HL-60 (cell line): ENCODE data around the gene SH3RF3.
A peak's percentile ranks its signal among the peaks of the same experiment; 100 is the strongest.

Experiments used
- DNase-seq, 2 experiments: peaks; one replicate each; pipeline ENCODE4 v3.0.0-alpha.2; 2010 to 2020; ENCODE audit warnings: low read depth in 1 of 2, low spot score in 1 of 2
- H3K27ac ChIP-seq: fragments of 250-450 bp; sonication (Bioruptor Pico); replicated peaks from 2 replicates; pipeline ENCODE4 v1.5.1; 2020; ENCODE audit warnings: mild to moderate bottlenecking, moderate library complexity
- H3K27me3 ChIP-seq: fragments of 250-450 bp; sonication (Bioruptor Pico); 2 replicates; pipeline ENCODE4 v1.5.1; 2021; ENCODE audit warnings: mild to moderate bottlenecking, moderate library complexity; ENCODE audit not compliant: insufficient read depth, poor library complexity, severe bottlenecking
- H3K4me3 ChIP-seq: replicated peaks from 2 replicates; pipeline ENCODE4 v1.5.1; 2011; ENCODE audit warnings: mild to moderate bottlenecking, control low read depth, low read length; ENCODE audit not compliant: insufficient read depth
- GABPA ChIP-seq: IDR thresholded peaks from 2 replicates; pipeline ENCODE4 v1.6.1; 2012; ENCODE audit warnings: low read depth
- POLR2AphosphoS5 ChIP-seq: IDR thresholded peaks from 2 replicates; pipeline ENCODE4 v1.6.1; 2012; ENCODE audit warnings: low read depth
- SPI1 ChIP-seq: IDR thresholded peaks from 2 replicates; pipeline ENCODE4 v1.6.1; 2012; ENCODE audit warnings: low read depth, mild to moderate bottlenecking, borderline replicate concordance
- TF ChIP-seq, protein P1 (sequence below): IDR thresholded peaks from 2 replicates; pipeline ENCODE4 v1.6.1; 2012; ENCODE audit warnings: low read depth; ENCODE audit not compliant: insufficient replicate concordance
- TF ChIP-seq, protein P2 (sequence below): IDR thresholded peaks from one replicate; pipeline ENCODE4 v1.5.1; 2011; ENCODE audit warnings: low read length, control low read depth, inconsistent platforms; ENCODE audit not compliant: insufficient read depth

The SH3RF3 gene

DNA sequence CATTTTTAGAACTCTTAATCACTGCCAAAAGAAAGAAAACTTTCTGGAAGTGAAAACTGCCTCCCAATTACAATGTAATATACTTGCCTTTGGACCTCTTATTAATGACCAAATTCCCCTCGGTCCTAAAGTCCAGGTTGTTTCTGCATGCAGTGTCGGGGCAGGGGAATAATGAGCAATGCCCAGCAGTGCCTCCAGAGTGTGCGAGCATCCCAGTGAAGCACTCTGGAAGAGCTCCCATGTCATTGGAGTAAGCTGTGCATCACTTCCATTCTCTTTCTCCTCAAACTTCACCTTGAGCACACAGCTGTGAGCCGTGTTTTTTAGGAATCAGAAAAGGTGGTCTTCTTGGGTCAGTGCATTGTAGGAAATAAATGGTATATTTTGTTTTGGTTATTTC is 107.1 kb downstream of the SH3RF3 start:
- no peak for DNase-seq
- no peaks in the 10 kb centered on the region for H3K27me3 ChIP-seq
- TF ChIP-seq SPI1 (no peak), POLR2AphosphoS5 (no peak), GABPA (no peak)
- TF ChIP-seq, protein P1, sequence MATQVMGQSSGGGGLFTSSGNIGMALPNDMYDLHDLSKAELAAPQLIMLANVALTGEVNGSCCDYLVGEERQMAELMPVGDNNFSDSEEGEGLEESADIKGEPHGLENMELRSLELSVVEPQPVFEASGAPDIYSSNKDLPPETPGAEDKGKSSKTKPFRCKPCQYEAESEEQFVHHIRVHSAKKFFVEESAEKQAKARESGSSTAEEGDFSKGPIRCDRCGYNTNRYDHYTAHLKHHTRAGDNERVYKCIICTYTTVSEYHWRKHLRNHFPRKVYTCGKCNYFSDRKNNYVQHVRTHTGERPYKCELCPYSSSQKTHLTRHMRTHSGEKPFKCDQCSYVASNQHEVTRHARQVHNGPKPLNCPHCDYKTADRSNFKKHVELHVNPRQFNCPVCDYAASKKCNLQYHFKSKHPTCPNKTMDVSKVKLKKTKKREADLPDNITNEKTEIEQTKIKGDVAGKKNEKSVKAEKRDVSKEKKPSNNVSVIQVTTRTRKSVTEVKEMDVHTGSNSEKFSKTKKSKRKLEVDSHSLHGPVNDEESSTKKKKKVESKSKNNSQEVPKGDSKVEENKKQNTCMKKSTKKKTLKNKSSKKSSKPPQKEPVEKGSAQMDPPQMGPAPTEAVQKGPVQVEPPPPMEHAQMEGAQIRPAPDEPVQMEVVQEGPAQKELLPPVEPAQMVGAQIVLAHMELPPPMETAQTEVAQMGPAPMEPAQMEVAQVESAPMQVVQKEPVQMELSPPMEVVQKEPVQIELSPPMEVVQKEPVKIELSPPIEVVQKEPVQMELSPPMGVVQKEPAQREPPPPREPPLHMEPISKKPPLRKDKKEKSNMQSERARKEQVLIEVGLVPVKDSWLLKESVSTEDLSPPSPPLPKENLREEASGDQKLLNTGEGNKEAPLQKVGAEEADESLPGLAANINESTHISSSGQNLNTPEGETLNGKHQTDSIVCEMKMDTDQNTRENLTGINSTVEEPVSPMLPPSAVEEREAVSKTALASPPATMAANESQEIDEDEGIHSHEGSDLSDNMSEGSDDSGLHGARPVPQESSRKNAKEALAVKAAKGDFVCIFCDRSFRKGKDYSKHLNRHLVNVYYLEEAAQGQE: no peak
- TF ChIP-seq, protein P2, sequence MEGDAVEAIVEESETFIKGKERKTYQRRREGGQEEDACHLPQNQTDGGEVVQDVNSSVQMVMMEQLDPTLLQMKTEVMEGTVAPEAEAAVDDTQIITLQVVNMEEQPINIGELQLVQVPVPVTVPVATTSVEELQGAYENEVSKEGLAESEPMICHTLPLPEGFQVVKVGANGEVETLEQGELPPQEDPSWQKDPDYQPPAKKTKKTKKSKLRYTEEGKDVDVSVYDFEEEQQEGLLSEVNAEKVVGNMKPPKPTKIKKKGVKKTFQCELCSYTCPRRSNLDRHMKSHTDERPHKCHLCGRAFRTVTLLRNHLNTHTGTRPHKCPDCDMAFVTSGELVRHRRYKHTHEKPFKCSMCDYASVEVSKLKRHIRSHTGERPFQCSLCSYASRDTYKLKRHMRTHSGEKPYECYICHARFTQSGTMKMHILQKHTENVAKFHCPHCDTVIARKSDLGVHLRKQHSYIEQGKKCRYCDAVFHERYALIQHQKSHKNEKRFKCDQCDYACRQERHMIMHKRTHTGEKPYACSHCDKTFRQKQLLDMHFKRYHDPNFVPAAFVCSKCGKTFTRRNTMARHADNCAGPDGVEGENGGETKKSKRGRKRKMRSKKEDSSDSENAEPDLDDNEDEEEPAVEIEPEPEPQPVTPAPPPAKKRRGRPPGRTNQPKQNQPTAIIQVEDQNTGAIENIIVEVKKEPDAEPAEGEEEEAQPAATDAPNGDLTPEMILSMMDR: no peak
- H3K4me3 ChIP-seq: no peak overlapping the region
- H3K27ac ChIP-seq: no peak overlapping the region

DNA sequence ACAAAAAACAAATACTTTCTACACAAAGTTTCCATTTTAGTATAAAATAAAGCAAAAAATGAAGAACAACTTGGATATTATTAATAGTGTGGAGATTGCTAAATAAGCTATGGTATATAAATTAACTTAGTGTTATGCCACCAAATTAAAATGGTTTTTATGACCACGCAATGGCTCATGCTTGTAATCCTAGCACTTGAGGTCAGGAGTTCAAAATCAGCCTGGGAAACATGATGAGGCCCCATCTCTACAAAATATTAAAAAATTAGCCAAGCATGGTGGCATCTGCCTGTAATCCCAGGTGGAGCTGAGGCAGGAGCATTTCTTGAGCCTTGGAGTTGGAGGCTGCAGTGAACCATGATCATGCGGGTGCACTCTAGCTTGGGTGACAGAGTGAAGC is 108.8 kb downstream of the SH3RF3 start:
- TF ChIP-seq, protein P1: no peak
- TF ChIP-seq, protein P2: no peak
- TF ChIP-seq GABPA: no peak
- TF ChIP-seq POLR2AphosphoS5: no peak
- no peak for TF ChIP-seq SPI1
- H3K4me3 ChIP-seq: no peak overlapping the region
- no peak for DNase-seq
- H3K27ac ChIP-seq: peak overlapping the region; percentile 80
- H3K27me3 ChIP-seq: no peaks in the 10 kb centered on the region

DNA sequence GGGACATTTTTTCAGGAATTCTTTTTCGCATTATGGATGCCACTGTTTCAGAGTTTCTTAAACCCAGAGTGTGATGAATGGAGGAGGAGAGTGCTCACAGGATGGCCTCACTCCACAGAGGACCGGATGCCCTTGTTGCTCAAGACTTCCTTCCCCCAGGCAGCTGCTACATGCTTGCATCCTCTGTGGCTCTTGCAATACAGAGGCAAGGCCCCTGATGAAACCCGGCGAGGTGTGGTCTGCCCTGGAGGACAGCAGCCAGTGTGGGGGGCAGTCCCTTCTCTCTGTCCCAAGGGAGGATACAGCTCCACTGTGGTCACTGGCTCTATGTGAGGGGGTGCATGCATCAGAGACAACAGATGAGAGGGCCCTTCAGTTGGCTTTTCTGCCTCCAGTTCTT is 109.6 kb downstream of the SH3RF3 start:
- Histone ChIP-seq H3K27ac (peak overlapping the region; percentile 80), H3K4me3 (no peak overlapping the region), H3K27me3 (no peaks in the 10 kb centered on the region)
- TF ChIP-seq, protein P1: peak; percentile 75
- peak; percentile 74 for TF ChIP-seq GABPA
- TF ChIP-seq POLR2AphosphoS5: peak; percentile 100
- peak; percentile 41; the same call in 1 of the 2 replicates for TF ChIP-seq SPI1
- TF ChIP-seq, protein P2: no peak
- peak; percentile 92 to 99 for DNase-seq
